Parathyroid adenoma (tissue), 2 donors: ENCODE results near the gene RANBP10.

Source experiments
- H2AFZ ChIP-seq: fragments of 300-600 bp; sonication (generic); one replicate; pipeline ENCODE4 v1.7.0; 2017; ENCODE audit warnings: antibody characterized with exemption, mild to moderate bottlenecking
- H3K27ac ChIP-seq: fragments of 300-600 bp; sonication (generic); one replicate; pipeline ENCODE4 v1.7.0; 2017
- H3K27me3 ChIP-seq: fragments of 300-600 bp; sonication (generic); one replicate; pipeline ENCODE4 v1.7.0; 2017; ENCODE audit warnings: low read length; ENCODE audit not compliant: control insufficient read depth, insufficient read depth
- H3K36me3 ChIP-seq: fragments of 300-600 bp; sonication (generic); one replicate; pipeline ENCODE4 v1.7.0; 2017; ENCODE audit warnings: low read length; ENCODE audit not compliant: control insufficient read depth, insufficient read depth
- H3K4me1 ChIP-seq: fragments of 300-600 bp; sonication (generic); one replicate; pipeline ENCODE4 v1.7.0; 2017; ENCODE audit warnings: control low read depth
- H3K4me2 ChIP-seq: fragments of 300-600 bp; sonication (generic); one replicate; pipeline ENCODE4 v1.7.0; 2017; ENCODE audit warnings: low read length
- H3K4me3 ChIP-seq: fragments of 300-600 bp; sonication (generic); one replicate; pipeline ENCODE4 v1.7.0; 2017; ENCODE audit warnings: low read depth, low read length
- H3K79me2 ChIP-seq: fragments of 300-600 bp; sonication (generic); one replicate; pipeline ENCODE4 v1.7.0; 2017; ENCODE audit warnings: control low read depth
- H3K9ac ChIP-seq: fragments of 300-600 bp; sonication (generic); one replicate; pipeline ENCODE4 v1.7.0; 2017; ENCODE audit warnings: mild to moderate bottlenecking
- H3K9me3 ChIP-seq: fragments of 300-600 bp; sonication (generic); one replicate; pipeline ENCODE4 v1.7.0; 2017; ENCODE audit warnings: low read length; ENCODE audit not compliant: control insufficient read depth
- CTCF ChIP-seq: fragments of 300-600 bp; sonication (generic); IDR thresholded peaks from one replicate; pipeline ENCODE4 v1.7.0; 2017; ENCODE audit warnings: antibody characterized with exemption, mild to moderate bottlenecking
- donor health status: primary hyperparathyroidism.

Gene RANBP10

GRCh38 chr16:67713647-67714273, 92.6 kb downstream of the RANBP10 start:
- no peaks in the 10 kb centered on the region for H3K36me3 ChIP-seq
- no peak overlapping the region for H3K27ac ChIP-seq
- H3K4me3 ChIP-seq: no peak overlapping the region
- peaks cover 62% of the 10 kb centered on the region for H3K79me2 ChIP-seq
- H3K4me2 ChIP-seq: no peak overlapping the region
- H3K4me1 ChIP-seq: peaks cover 11% of the 10 kb centered on the region
- H3K9ac ChIP-seq: no peak overlapping the region
- no peak for TF ChIP-seq CTCF
- H2AFZ ChIP-seq: no peak overlapping the region
- H3K9me3 ChIP-seq: no peaks in the 10 kb centered on the region
- no peaks in the 10 kb centered on the region for H3K27me3 ChIP-seq

GRCh38 chr16:67710607-67711006, 95.8 kb downstream of the RANBP10 start:
- Histone ChIP-seq H3K27ac (no peak overlapping the region), H3K27me3 (no peaks in the 10 kb centered on the region), H3K4me2 (no peak overlapping the region), H3K9ac (no peak overlapping the region), H3K36me3 (no peaks in the 10 kb centered on the region), H3K79me2 (peaks cover 42% of the 10 kb centered on the region), H3K4me3 (no peak overlapping the region), H3K4me1 (no peaks in the 10 kb centered on the region), H3K9me3 (no peaks in the 10 kb centered on the region), H2AFZ (no peak overlapping the region)
- no peak for TF ChIP-seq CTCF

GRCh38 chr16:67709050-67709449, 97.3 kb downstream of the RANBP10 start:
- H3K9me3 ChIP-seq: no peaks in the 10 kb centered on the region
- no peak overlapping the region for H3K4me2 ChIP-seq
- H3K36me3 ChIP-seq: no peaks in the 10 kb centered on the region
- no peak overlapping the region for H2AFZ ChIP-seq
- H3K4me3 ChIP-seq: no peak overlapping the region
- H3K4me1 ChIP-seq: no peaks in the 10 kb centered on the region
- H3K27ac ChIP-seq: no peak overlapping the region
- H3K9ac ChIP-seq: no peak overlapping the region
- no peak for TF ChIP-seq CTCF
- H3K27me3 ChIP-seq: no peaks in the 10 kb centered on the region
- H3K79me2 ChIP-seq: peaks cover 46% of the 10 kb centered on the region

GRCh38 chr16:67708368-67708771, 98.0 kb downstream of the RANBP10 start:
- Histone ChIP-seq H3K9ac (no peak overlapping the region), H3K4me2 (no peak overlapping the region), H3K4me3 (no peak overlapping the region), H3K4me1 (no peaks in the 10 kb centered on the region), H3K9me3 (no peaks in the 10 kb centered on the region), H3K27me3 (no peaks in the 10 kb centered on the region), H2AFZ (no peak overlapping the region), H3K36me3 (no peaks in the 10 kb centered on the region), H3K79me2 (peaks cover 41% of the 10 kb centered on the region), H3K27ac (no peak overlapping the region)
- TF ChIP-seq CTCF: no peak

GRCh38 chr16:67707790-67708189, 98.6 kb downstream of the RANBP10 start:
- Histone ChIP-seq H3K36me3 (no peaks in the 10 kb centered on the region), H2AFZ (no peak overlapping the region), H3K9ac (no peak overlapping the region), H3K4me3 (no peak overlapping the region), H3K27me3 (no peaks in the 10 kb centered on the region), H3K9me3 (no peaks in the 10 kb centered on the region), H3K79me2 (peaks cover 37% of the 10 kb centered on the region), H3K4me1 (no peaks in the 10 kb centered on the region), H3K4me2 (no peak overlapping the region), H3K27ac (no peak overlapping the region)
- no peak for TF ChIP-seq CTCF
